Bronchial smooth muscle cell (primary cell): ENCODE results near the gene TUBB1. TPM values are rescaled to one million over a fixed set of nuclear protein-coding genes. Genes with fewer than 3 reads are reported as not detected.

Source experiments
- total RNA-seq: library from RNA; depleted of rRNA; stranded (reverse); fragments of >200 nt; gene quantifications from 2 replicates; pipeline ENCODE4 v1.2.1, GENCODE V29; 2014

TUBB1 gene
- total RNA-seq, result not detected in 2 replicates

DNA sequence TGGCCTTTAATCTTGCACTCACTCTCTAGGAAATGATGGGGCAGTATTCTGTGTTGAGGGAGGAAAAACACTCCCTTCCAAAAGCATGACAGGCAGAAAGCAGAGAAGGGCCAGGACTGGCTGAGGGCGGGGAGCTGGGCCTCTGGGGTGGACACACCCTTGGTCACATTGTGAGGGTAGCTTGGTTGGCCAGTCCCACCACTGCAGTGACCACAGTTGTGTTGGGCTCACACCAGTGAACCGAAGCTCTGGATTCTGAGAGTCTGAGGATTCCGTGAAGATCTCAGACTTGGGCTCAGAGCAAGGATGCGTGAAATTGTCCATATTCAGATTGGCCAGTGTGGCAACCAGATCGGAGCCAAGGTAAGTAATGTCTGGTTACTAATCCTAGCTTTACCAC, at the start of gene TUBB1:
TSS of gene TUBB1 (plus strand) at position 213 of the 400 bp plus-strand sequence. CDS start at position 307, 94 bp downstream.

DNA sequence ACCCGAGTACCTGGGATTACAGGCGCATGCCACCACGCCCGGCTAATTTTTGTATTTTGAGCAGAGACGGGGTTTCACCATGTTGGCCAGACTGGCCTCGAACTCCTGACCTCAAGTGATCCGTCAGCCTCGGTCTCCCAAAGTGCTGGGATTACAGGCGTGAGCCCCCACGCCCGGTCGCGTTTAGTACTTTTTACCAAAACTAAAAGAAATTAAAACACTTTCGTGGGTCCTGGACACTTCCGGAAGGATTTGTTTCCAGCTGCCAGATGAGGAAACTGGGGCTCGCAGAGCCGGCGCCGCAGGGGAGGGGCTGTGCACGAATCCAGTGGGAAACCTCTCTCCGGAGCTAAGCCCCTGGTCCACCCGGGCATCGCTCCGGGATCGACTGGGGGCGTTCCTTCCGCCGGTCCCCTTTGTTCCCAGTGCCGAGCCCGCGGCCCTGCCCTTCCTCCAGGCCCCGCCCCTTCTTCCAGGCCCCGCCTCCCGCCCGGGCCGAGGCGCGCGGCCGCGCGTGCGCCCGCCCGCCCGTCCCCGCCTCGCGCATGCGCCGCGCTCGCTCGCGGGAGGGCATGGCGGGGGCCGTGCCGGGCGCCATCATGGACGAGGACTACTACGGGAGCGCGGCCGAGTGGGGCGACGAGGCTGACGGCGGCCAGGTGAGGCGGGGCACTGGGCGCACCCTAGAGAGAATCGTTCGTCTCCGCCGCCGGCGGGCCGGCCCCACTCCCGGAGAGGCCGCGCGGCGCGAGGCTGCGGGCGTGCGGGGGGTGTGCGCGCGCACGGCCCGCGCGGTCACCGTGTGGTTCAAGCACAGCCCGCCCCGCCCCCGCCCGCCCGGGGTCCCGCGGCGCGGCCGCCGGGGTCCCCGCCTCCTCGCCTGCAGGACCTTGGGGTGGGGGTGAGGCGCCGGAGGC, 38.3 kb upstream of the TUBB1 start, which contains the start of gene NELFCD:
TSS of gene NELFCD (plus strand) at position 546 of the 917 bp plus-strand sequence. CDS start at position 600, 54 bp downstream.

DNA sequence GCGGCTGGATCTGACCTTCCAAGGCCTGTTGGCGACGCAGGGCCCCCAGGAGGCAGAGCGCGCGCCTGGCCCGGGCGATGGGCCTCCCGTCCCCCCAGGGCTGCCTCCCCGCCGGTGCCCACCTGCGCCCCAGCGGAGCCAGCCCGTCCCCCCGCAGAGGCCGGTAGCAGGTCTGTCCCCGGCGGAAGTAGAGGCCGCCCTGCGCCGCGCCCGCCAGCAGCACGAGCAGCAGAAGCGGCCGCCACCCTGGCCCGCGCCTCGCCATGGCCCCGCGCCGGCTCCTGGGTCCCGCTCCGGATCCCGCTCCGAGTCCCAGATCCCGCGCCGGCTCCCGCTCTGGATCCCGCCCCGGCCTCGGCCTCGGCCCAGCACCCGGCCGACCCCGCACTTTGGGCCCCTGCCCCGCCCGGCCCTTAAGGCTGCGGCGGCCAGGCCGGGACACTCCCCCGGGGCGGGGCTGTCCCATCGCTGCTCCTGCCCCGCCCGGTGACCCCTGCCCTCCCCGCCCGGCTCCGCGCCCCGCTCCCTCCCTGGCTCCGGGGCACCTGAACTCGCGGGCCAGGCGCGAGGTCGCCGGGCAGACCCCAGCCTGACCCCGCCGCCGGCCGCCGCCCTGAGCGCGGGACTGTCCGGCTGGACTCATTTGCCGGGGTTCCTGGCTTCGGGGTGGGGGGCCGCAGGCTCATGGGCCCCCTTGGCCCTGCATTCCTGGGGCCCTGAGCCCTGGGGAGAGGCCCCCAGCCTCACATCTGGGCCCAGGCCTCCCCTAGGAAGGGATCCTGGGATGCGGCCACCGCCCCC, 12.2 kb upstream of the TUBB1 start, which contains the start of gene CTSZ:
TSS of gene CTSZ (minus strand) at position 391 of the 801 bp plus-strand sequence. CDS start at position 265, 126 bp downstream.

DNA sequence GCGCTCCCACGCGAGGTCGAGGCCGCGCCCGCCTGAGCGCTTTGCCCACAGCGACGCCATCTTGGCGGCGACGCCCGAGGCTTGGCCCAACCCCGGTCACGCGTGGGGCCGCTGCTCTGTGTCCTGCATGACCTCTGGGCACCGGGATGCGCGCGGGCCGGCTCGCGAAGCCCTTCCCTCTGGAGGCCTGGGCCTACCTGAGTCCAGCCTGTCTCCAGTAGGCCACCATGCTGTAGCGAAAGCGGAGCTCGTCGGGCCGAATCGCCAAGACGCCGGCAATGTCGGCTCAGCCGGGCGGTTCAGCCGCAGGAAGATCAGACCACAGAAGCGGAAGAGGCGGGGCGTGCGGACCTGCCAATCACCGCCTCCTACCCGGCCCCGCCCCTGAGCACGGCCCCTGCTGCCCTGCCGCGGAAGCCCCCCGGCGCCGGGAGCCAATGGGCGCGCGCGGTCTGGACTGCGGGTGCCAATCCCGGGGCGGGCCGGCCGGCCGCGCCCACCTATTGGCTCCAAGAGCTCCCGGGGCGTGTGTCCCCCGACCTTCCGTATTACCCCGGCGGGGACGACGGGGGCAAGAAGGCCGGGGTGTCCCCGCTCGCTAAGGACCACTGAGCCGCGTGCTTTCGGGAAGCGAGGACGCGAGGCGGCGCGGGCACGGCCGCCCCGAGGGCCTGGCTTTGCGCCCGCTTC, 12.9 kb downstream of the TUBB1 start, which contains the start of gene ATP5F1E:
TSS of gene ATP5F1E (minus strand) at position 313 of the 690 bp plus-strand sequence. CDS start at position 229, 84 bp downstream.

DNA sequence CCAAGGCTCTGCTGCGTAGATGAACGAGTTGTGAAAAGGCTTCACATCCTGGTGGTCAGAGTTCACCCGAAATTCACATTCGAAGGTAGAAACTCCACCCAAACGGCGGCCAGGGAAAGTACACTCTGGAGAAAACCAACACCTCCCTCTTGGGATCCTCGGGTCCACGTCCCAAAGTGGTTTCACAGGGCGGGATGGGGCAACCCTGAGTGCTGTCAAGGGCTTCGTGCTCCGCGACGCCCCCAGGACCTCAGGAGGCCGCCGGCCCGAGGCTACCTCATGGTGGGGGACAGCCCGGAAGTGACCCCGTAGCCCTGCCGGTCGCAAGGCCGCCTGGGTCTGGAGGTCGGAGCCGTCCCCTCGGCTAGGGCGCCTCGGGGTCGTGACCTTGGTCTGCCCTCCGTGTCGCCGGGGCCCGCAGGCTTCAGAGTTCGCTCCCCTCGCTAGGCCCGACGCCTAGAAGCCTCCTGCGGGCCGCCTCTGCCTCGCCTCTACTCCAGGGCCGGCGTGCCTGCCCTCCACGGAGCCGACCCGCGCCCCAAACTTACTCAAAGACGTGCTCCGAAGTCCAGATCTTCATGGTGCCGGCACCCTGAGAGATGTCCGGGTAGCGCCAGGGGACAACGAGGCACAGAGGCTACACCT, 23.0 kb downstream of the TUBB1 start, which contains the start of gene PRELID3B:
TSS of gene PRELID3B (minus strand) at position 636 of the 645 bp plus-strand sequence. CDS start at position 580, 56 bp downstream.

Other genes starting within 250 kb of the TUBB1 start
- 0.43 and 0.95 TPM in 2 replicates for gene GNAS-AS1, start 168.5 kb upstream of the TUBB1 start, total RNA-seq
- 393 and 517 TPM in 2 replicates for gene GNAS, start 166.7 kb upstream of the TUBB1 start, total RNA-seq
- 47.3 and 54.2 TPM in 2 replicates for gene NELFCD, start 38.2 kb upstream of the TUBB1 start, total RNA-seq
- gene CTSZ, start 12.2 kb upstream of the TUBB1 start, total RNA-seq, result 123 and 189 TPM in 2 replicates
- 37.2 and 49.3 TPM in 2 replicates for gene ATP5F1E, start 12.9 kb downstream of the TUBB1 start, total RNA-seq
- 53.6 and 78.1 TPM in 2 replicates for gene PRELID3B, start 23.4 kb downstream of the TUBB1 start, total RNA-seq
- gene ZNF831, start 144.4 kb downstream of the TUBB1 start, total RNA-seq, result under 0.01 TPM in 1 of 2 replicates, not detected in the other